Thyroid gland (tissue), 4 donors: ENCODE data around the gene NECTIN2. TPM values are rescaled to one million over a fixed set of nuclear protein-coding genes. Genes with fewer than 3 reads are reported as not detected.

Source experiments
- DNase-seq, 2 donors: peaks; one replicate each; pipeline ENCODE4 v3.0.0-alpha.2; 2019
- H3K27ac ChIP-seq, 3 donors: fragments of 200-600 bp; sonication (generic); 1 replicate in 2 of 3; 2 replicates in 1 of 3; pipeline ENCODE4 v1.5.1; 2016 to 2019; ENCODE audit warnings: mild to moderate bottlenecking in 1 of 3, moderate library complexity in 1 of 3
- H3K27me3 ChIP-seq: fragments of 200-600 bp; sonication (generic); one replicate; pipeline ENCODE4 v1.5.1; 2019
- H3K36me3 ChIP-seq, 2 donors: fragments of 200-600 bp; sonication (generic); one replicate each; pipeline ENCODE4 v1.5.1; 2016 to 2019
- H3K4me1 ChIP-seq, 2 donors: fragments of 200-600 bp; sonication (generic); one replicate each; pipeline ENCODE4 v1.5.1; 2017 to 2019
- H3K4me3 ChIP-seq, 3 donors: fragments of 200-600 bp; sonication (generic); replicated peaks in 1 of 3; 1 replicate in 2 of 3; 2 replicates in 1 of 3; pipeline ENCODE4 v1.5.1; 2016; ENCODE audit warnings: mild to moderate bottlenecking in 1 of 3
- H3K9me3 ChIP-seq: fragments of 200-600 bp; sonication (generic); one replicate; pipeline ENCODE4 v1.5.1; 2017
- POLR2A ChIP-seq, 2 donors: fragments of 450-650 bp; IDR thresholded peaks; one replicate each; pipeline ENCODE4 v1.6.1; 2017; ENCODE audit warnings: antibody characterized with exemption in 2 of 2, mild to moderate bottlenecking in 2 of 2, moderate library complexity in 1 of 2
- WGBS, 2 donors: methylation state at CpG; one replicate each; pipeline ENCODE4 v1.1.5; 2017; 5-methylcytosine and 5-hydroxymethylcytosine counted together
- intact Hi-C: fragments of 100-400 bp; cut with DNase I; formaldehyde crosslinking; loops from one replicate; pipeline ENCODE4 v1.15.1; 2023
- total RNA-seq, 4 donors: library from RNA; depleted of rRNA; stranded (reverse); fragments of >200 nt; gene quantifications; one replicate each; pipeline ENCODE4 v1.2.3, GENCODE V29; 2016
- TF ChIP-seq, protein P1 (sequence below), 6 experiments: fragments of 200-600 bp in 3 of 6; fragments of 450-650 bp in 3 of 6; sonication (generic) in 3 of 6; IDR thresholded peaks; one replicate each; pipeline ENCODE4 v1.5.1; 2016 to 2019; ENCODE audit warnings: antibody characterized with exemption in 6 of 6, mild to moderate bottlenecking in 2 of 6, inconsistent platforms in 1 of 6, moderate library complexity in 1 of 6

NECTIN2 gene
- total RNA-seq, 4 donors from 2014 or later = 88.6 to 164 (median 117) TPM

DNA sequence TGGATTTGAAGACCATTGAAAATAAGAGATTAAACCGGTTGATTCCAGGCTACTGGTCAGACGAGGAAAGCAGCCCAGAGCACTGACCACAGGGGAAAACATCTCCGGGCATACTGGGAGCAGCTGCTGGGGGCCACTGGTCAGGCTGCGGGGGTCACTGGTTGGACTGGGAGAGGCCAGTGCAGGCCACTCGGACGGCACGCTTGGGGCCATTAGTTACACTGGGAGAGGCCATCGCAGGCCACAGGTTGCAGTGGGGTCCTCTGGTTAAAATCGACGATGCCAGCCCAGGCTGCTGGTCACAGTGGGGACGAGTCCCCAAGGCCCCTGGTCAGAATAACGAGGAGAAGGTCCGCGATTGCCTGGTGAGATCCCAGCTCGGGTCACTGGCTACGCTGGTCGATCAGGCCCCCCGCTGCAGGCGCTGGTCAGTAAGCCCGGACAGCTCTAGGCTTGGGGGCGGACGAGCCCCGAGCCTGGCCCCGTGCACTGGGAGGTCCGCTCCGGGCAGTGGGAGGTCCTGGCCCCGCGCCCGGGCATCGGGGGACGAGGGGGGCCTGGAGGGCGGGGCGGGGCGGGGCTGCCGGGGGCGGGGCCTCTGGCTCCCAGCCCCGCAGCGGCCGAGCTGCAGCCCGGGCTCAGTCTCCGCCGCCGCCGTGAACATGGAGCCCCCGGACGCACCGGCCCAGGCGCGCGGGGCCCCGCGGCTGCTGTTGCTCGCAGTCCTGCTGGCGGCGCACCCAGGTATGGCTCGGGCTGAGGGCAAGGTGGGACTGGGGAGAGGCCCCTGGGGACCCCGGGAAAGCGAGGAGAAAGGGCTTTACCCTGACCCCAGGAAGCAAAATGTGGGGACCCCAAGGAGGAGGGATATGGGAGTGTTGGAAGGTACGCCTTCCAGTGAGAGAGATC is 37.4 kb upstream of the NECTIN2 start, which contains the start of gene BCAM:
Gene BCAM (plus strand): TSS at position 641 of the 909 bp plus-strand sequence. CDS start 22 bp downstream, at position 663.
- Histone ChIP-seq H3K27ac (peak within 1 kb of the TSS; percentile 90 to 99 (median 95)), H3K27me3 (no peaks in the 10 kb centered on the region), H3K4me3 (peak within 1 kb of the TSS; percentile 43 to 73 (median 64)), H3K4me1 (peaks cover 33 to 47% of the 10 kb centered on the region in 2 donors), H3K36me3 (peaks cover under 1 to 6% of the 10 kb centered on the region in 2 donors), H3K9me3 (no peaks in the 10 kb centered on the region)
- DNase-seq = peak; percentile 91 to 94
- TF ChIP-seq, protein P1, sequence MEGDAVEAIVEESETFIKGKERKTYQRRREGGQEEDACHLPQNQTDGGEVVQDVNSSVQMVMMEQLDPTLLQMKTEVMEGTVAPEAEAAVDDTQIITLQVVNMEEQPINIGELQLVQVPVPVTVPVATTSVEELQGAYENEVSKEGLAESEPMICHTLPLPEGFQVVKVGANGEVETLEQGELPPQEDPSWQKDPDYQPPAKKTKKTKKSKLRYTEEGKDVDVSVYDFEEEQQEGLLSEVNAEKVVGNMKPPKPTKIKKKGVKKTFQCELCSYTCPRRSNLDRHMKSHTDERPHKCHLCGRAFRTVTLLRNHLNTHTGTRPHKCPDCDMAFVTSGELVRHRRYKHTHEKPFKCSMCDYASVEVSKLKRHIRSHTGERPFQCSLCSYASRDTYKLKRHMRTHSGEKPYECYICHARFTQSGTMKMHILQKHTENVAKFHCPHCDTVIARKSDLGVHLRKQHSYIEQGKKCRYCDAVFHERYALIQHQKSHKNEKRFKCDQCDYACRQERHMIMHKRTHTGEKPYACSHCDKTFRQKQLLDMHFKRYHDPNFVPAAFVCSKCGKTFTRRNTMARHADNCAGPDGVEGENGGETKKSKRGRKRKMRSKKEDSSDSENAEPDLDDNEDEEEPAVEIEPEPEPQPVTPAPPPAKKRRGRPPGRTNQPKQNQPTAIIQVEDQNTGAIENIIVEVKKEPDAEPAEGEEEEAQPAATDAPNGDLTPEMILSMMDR (IDR thresholded peaks at IDR 0.05) = no peak
- TF ChIP-seq POLR2A (IDR thresholded peaks at IDR 0.05) = peak in 1 of 2 donors; percentile 70
- intact Hi-C loops = loop anchor here (2.0 kb wide), 1 partner anchor 30 kb away; no protein-coding TSS in a partner anchor
- 1 to 8% methylated on average over 7 to 41 of the region's 59 CpGs for WGBS, 2 donors

DNA sequence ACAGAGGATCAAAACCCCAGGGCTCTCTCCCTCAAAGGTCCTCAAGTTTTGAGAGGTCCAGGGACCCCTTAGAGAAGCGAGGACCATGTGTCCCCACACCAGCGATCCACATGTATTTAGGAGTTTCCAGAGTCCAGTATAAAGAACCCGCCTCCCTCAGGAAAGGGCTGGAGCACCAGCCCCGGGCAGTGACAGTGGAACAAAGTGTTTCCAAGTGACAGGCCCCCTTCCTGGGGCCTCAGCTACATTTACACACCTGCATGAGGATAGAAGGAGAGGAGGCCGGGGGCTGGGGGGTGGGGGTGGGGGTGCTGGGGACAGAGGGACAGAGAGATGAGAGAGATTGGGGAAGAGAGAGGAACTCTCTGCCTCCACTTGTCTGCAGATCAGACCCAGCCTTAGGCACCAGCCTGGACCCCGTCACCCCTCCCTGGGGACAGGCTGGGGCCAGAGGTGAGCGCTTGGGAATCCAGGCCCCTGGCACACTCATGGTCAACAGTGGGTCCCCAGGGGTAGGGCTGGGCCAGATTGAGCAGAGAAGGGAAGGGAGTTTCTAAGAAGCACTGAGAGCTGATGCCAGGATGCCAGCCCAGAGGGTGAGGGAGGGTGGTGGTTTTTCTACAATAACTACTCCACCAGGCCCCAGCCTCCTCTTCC is 36.4 kb upstream of the NECTIN2 start:
- Histone ChIP-seq H3K4me1 (peaks cover 33 to 47% of the 10 kb centered on the region in 2 donors), H3K9me3 (no peaks in the 10 kb centered on the region), H3K27ac (peak overlapping the region; percentile 76 to 95 (median 90)), H3K4me3 (peak overlapping the region; percentile 43 to 73 (median 64)), H3K27me3 (no peaks in the 10 kb centered on the region), H3K36me3 (peaks cover 9 to 15% of the 10 kb centered on the region in 2 donors)
- intact Hi-C loops = loop anchor here (2.0 kb wide), 1 partner anchor 29 kb away; no protein-coding TSS in a partner anchor
- 21 to 25% methylated on average over 6 to 7 of the region's 7 CpGs for WGBS, 2 donors
- DNase-seq = peak; percentile 41 to 43
- TF ChIP-seq POLR2A (IDR thresholded peaks at IDR 0.05) = no peak
- TF ChIP-seq, protein P1 (IDR thresholded peaks at IDR 0.05) = no peak

DNA sequence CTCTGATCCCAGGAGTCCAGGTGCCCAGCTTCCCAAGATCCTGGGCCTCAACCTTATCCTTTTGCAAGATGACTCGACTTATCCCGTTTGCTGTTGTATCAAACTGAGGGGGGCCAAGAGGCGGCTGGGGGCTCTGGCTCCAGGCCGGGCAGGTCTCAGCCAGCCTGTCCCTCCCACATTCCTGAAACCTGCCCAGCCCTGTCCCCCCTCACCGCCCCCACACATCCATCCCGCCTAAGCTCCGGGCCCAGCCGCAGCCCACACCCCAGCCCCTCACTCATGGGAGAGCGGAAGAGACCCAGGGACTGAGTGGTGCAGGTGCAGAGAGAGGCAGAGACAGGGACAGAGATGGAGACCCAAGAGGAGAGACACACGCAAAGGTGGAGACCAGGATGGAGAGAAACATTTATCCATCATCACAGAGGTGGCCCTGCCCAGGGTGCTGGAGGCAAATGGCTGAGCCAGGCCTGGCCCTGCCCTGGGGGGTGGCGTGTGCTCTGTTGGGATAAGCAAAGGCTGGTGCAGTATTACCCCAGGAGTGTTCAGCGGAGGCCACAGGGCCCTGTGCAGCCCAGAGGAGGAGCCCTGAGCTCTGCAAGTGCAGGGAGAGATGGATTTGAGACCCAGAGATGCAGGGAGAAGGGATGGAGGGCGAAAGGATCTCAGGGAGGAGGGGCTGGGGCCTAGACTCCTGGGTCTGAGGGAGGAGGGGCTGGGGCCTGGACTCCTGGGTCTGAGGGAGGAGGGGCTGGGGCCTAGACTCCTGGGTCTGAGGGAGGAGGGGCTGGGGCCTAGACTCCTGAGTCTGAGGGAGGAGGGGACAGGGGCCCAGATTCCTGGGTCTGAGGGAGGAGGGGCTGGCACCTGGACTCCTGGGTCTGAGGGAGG is 35.6 kb upstream of the NECTIN2 start:
- TF ChIP-seq POLR2A (IDR thresholded peaks at IDR 0.05) = no peak
- TF ChIP-seq, protein P1 (IDR thresholded peaks at IDR 0.05) = no peak
- Histone ChIP-seq H3K27ac (peak overlapping the region; percentile 26 to 95 (median 90)), H3K27me3 (no peaks in the 10 kb centered on the region), H3K9me3 (no peaks in the 10 kb centered on the region), H3K4me1 (peaks cover 33 to 47% of the 10 kb centered on the region in 2 donors), H3K4me3 (peak overlapping the region in 1 of 3 donors; percentile 64), H3K36me3 (peaks cover 16 to 19% of the 10 kb centered on the region in 2 donors)
- intact Hi-C loops = no loop called here
- 39 to 51% methylated on average over 13 of the region's 13 CpGs for WGBS, 2 donors
- DNase-seq = peak; percentile 43 to 55

DNA sequence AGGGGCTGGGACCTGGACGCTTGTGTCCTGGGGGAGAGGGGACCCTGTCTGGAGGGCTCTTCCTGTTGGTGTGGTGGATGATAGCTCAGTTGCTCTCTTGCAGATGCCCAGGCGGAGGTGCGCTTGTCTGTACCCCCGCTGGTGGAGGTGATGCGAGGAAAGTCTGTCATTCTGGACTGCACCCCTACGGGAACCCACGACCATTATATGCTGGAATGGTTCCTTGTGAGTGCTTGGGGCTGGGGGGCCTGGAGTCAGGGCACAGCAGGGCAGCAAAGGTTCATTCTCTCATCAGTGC is 35.0 kb upstream of the NECTIN2 start:
- 94% methylated on average over 3 to 7 of the region's 7 CpGs for WGBS, 2 donors
- DNase-seq = no peak

More for the DNA sequence above, 35.0 kb upstream of the NECTIN2 start:
- no peaks in the 10 kb centered on the region for H3K9me3 ChIP-seq
- no peak overlapping the region for H3K4me3 ChIP-seq
- intact Hi-C loops = no loop called here
- peaks cover 19% of the 10 kb centered on the region in 2 donors for H3K36me3 ChIP-seq
- TF ChIP-seq, protein P1 (IDR thresholded peaks at IDR 0.05) = no peak
- no peak for TF ChIP-seq POLR2A (IDR thresholded peaks at IDR 0.05)
- H3K27me3 ChIP-seq = no peaks in the 10 kb centered on the region
- H3K27ac ChIP-seq = no peak overlapping the region
- peaks cover 33 to 47% of the 10 kb centered on the region in 2 donors for H3K4me1 ChIP-seq
